Activated T-helper 1 cell treated with anti-CD3 and anti-CD28 coated beads, Interleukin-12 subunit alpha, Interleukin-12 subunit beta, Interleukin-2, Interleukin-4 antibody, amounts not matched to agents 30 ng/mL and 10 ng/mL and 1 ng/mL, durations not matched to agents 14 hours and 24 hours and 36 hours (primary cell): ENCODE results near the gene JMJD1C. TPM values are rescaled to one million over a fixed set of nuclear protein-coding genes. Genes with fewer than 3 reads are reported as not detected.

Source experiments
- DNase-seq: peaks from one replicate; pipeline ENCODE4 v3.0.0; 2021; ENCODE audit warnings: low spot score
- H3K27ac Mint-ChIP-seq: one replicate; pipeline ENCODE4 v1.8.0; 2021; ENCODE audit warnings: mild to moderate bottlenecking, mixed read lengths
- H3K27me3 Mint-ChIP-seq: one replicate; pipeline ENCODE4 v1.8.0; 2022; ENCODE audit warnings: mild to moderate bottlenecking, moderate library complexity, mixed read lengths; ENCODE audit not compliant: insufficient read depth
- H3K36me3 Mint-ChIP-seq: one replicate; pipeline ENCODE4 v1.8.0; 2021; ENCODE audit warnings: low read depth, mixed read lengths
- H3K4me1 Mint-ChIP-seq: one replicate; pipeline ENCODE4 v1.8.0; 2021; ENCODE audit warnings: low read depth, mixed read lengths
- H3K4me3 Mint-ChIP-seq: one replicate; pipeline ENCODE4 v1.8.0; 2021; ENCODE audit warnings: mild to moderate bottlenecking, moderate library complexity, mixed read lengths
- H3K9me3 Mint-ChIP-seq: one replicate; pipeline ENCODE4 v1.8.0; 2021; ENCODE audit warnings: mixed read lengths
- intact Hi-C: fragments of 100-400 bp; cut with micrococcal nuclease; formaldehyde crosslinking; loops from one replicate; pipeline ENCODE4 v1.15.1; 2024
- total RNA-seq: library from RNA; stranded (reverse); gene quantifications from 2 replicates; pipeline ENCODE4 v1.2.3, GENCODE V29; 2022

Gene JMJD1C
- total RNA-seq, 1 donor from 2014 or later = 48.0 TPM

- Mint-ChIP-seq H3K27ac (no peak overlapping the region), H3K4me1 (peaks cover 21% of the 10 kb centered on the region), H3K9me3 (no peaks in the 10 kb centered on the region), H3K36me3 (peaks cover 4% of the 10 kb centered on the region), H3K27me3 (peaks cover 23% of the 10 kb centered on the region), H3K4me3 (no peak overlapping the region)
- intact Hi-C loops = loop anchor here (5.0 to 10.0 kb wide), 4 partner anchors 113 to 296 kb away; no protein-coding TSS in a partner anchor
- DNase-seq = no peak
Measured at GRCh38 chr10:63467841-63468240, 2.1 kb upstream of the JMJD1C start.

DNA sequence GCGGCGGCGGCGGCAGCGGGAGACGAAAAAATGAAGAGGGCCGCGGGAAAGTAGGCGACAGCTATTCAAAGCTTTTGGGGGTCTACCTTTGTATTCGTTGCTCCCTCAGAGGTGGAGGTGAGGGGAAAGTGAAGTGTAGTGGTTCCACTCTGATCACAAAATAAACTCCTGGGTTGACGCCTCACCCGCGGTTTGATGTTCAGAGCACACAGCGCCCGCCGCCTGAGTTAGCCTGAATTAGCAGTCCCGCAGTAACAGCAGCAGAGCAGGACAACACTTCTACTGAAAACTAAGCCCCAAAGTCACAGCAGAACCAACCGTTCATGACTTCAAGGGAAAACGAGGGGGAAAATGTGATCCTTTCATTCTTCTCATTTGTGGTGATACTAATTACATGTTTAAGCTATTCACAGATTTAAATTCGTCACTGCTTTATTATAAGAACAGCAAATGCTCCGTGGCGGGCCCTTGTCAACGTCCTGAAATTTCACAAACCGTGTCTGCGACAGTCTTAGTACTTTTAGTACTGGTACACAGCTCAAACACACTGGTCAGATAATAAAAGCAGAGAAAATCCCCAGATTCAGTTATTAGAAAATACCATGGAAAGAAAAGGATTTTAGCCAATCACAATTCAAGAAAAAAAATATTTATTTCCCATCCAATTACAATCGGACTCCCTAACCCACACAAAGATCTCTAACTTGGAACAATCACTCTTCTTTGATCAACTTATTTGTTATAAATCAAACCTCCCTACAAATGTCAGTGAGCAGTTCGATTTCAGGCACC, 563 bp upstream of the JMJD1C start:
- H3K36me3 Mint-ChIP-seq = peaks cover 4% of the 10 kb centered on the region
- H3K4me1 Mint-ChIP-seq = peaks cover 21% of the 10 kb centered on the region
- H3K9me3 Mint-ChIP-seq = no peaks in the 10 kb centered on the region
- peaks cover 26% of the 10 kb centered on the region for H3K27me3 Mint-ChIP-seq
- intact Hi-C loops = loop anchor here (5.0 to 10.0 kb wide), 4 partner anchors 112 to 294 kb away; no protein-coding TSS in a partner anchor
- H3K4me3 Mint-ChIP-seq = peak overlapping the region; percentile 90
- no peak for DNase-seq
- H3K27ac Mint-ChIP-seq = peak overlapping the region; percentile 68

DNA sequence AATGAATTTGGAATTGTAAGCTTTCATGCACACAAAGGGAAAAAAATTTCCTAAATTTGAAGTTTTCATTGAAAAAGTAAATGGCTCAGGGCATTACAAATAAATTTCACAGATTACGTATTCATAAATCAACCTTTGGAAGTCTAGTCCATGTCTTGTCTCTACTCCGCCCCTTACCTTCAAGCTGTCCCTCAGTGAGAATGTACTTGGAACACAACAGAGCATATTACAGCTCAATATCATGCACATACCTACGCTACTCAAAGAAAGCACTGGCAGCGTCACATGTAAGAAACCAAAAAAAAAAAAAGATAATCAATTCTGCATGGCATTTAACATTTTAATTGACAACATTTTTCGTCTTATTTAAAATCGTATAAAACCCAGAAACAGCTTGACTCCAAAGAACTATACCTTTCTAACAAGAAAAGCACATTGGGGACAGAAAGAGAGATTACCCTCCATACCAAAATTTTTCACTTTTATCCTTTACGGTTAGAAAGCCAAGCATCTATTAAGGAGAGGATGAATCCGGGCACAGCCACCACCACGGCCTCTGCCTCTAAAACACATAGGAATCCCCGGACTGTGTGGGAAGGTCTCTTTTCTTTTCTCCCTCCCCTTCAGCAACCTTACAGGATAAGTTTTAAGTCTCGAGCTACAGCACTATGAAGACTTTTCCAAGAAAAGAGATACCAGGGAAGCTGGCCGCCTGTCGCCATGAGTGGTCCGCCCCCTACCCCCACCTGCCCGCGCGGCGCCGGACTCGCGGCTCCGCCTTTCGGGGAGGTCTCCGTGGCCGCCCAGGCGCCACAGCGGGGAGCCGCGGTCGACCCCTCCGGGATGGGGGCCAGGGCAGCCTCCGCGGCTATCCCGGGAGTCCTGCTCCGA, 1.1 kb downstream of the JMJD1C start:
- no peak for DNase-seq
- Mint-ChIP-seq H3K36me3 (peaks cover 4% of the 10 kb centered on the region), H3K27me3 (peaks cover 28% of the 10 kb centered on the region), H3K4me3 (peak overlapping the region; percentile 90), H3K27ac (no peak overlapping the region), H3K9me3 (no peaks in the 10 kb centered on the region), H3K4me1 (peaks cover 21% of the 10 kb centered on the region)
- intact Hi-C loops = loop anchor here (2.0 to 10.0 kb wide), 7 partner anchors 56 to 292 kb away; partner anchors contain the start of gene REEP3

DNA sequence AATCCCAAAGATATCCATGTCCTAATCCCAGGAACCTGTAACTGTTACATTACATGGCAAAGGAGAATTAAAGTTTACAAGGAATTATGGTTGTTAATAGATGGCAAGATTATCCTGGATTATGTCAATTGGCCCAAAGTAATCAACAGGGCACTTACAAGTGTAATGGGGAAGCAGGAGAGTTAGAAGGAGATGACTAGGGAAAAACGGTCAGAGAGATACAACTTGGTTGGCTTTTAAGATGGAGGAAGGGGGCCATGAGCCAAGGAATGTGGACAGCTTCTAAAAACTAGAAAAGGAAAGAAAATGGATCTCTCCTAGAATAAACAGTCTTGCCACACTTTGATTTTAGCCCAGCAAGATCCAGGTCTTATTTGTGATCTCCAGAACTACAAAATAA, 3.3 kb downstream of the JMJD1C start:
- H3K4me3 Mint-ChIP-seq = no peak overlapping the region
- intact Hi-C loops = loop anchor here (10.0 kb wide), 1 partner anchor 108 kb away; no protein-coding TSS in a partner anchor
- H3K4me1 Mint-ChIP-seq = peaks cover 21% of the 10 kb centered on the region
- H3K27ac Mint-ChIP-seq = no peak overlapping the region
- peaks cover 1% of the 10 kb centered on the region for H3K36me3 Mint-ChIP-seq
- DNase-seq = no peak
- peaks cover 20% of the 10 kb centered on the region for H3K27me3 Mint-ChIP-seq
- H3K9me3 Mint-ChIP-seq = no peaks in the 10 kb centered on the region

DNA sequence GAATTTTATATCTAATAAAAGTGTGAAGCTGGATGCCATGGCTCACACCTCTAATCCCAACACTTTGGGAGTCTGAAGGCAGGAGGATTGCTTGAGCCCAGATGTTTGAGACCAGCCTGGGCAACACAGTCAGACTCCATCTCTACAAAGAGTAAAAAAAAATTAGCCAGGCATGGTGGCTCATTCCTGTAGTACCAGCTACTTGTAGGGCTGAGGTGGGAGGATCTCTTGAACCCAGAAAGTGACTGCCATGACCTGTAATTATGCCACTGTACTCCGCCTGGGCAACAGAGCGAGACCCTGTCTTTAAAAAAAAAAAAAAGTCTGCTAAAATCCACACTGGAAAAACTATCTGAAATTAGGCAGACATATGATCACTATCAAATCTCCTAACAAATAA, 7.6 kb downstream of the JMJD1C start:
- intact Hi-C loops = no loop called here
- Mint-ChIP-seq H3K9me3 (no peaks in the 10 kb centered on the region), H3K27ac (no peak overlapping the region), H3K36me3 (no peaks in the 10 kb centered on the region), H3K4me3 (no peak overlapping the region), H3K27me3 (peaks cover 5% of the 10 kb centered on the region), H3K4me1 (no peaks in the 10 kb centered on the region)
- no peak for DNase-seq

- Mint-ChIP-seq H3K27ac (no peak overlapping the region), H3K36me3 (no peaks in the 10 kb centered on the region), H3K27me3 (peaks cover 5% of the 10 kb centered on the region), H3K4me1 (no peaks in the 10 kb centered on the region), H3K9me3 (peaks cover 2% of the 10 kb centered on the region), H3K4me3 (no peak overlapping the region)
- intact Hi-C loops = no loop called here
- no peak for DNase-seq
Measured at GRCh38 chr10:63457594-63457993, 8.2 kb downstream of the JMJD1C start.

- no peak for DNase-seq
- Mint-ChIP-seq H3K9me3 (peaks cover 4% of the 10 kb centered on the region), H3K27me3 (peaks cover 2% of the 10 kb centered on the region), H3K36me3 (no peaks in the 10 kb centered on the region), H3K4me1 (no peaks in the 10 kb centered on the region), H3K4me3 (no peak overlapping the region), H3K27ac (no peak overlapping the region)
- intact Hi-C loops = no loop called here
Measured at GRCh38 chr10:63456437-63457210, 9.2 kb downstream of the JMJD1C start.

GRCh38 chr10:63455507-63455906, 10.3 kb downstream of the JMJD1C start:
- Mint-ChIP-seq H3K36me3 (no peaks in the 10 kb centered on the region), H3K4me3 (no peak overlapping the region), H3K4me1 (no peaks in the 10 kb centered on the region), H3K27ac (no peak overlapping the region), H3K9me3 (peaks cover 4% of the 10 kb centered on the region), H3K27me3 (no peaks in the 10 kb centered on the region)
- DNase-seq = no peak
- intact Hi-C loops = no loop called here

DNA sequence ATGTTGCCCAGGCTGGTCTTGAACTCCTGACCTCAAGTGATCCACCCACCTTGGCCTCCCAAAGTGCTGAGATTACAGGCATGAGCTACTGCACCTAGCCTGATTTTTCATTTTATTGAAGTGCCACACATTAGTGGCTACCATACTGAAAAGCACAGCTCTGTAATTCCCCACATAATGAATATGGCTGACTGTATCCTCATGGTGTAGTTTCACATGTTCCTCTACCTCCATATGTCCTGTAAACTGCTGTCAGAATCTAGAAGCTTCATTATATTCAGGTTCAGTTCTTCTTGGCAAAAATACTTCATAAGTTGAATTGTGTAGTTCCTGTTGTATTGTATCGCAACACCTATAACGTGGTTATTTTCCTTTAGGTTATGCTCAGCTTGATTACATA, 11.1 kb downstream of the JMJD1C start:
- no peak overlapping the region for H3K27ac Mint-ChIP-seq
- no peaks in the 10 kb centered on the region for H3K4me1 Mint-ChIP-seq
- intact Hi-C loops = no loop called here
- H3K9me3 Mint-ChIP-seq = peaks cover 4% of the 10 kb centered on the region
- H3K27me3 Mint-ChIP-seq = no peaks in the 10 kb centered on the region
- H3K4me3 Mint-ChIP-seq = no peak overlapping the region
- H3K36me3 Mint-ChIP-seq = no peaks in the 10 kb centered on the region
- DNase-seq = no peak

DNA sequence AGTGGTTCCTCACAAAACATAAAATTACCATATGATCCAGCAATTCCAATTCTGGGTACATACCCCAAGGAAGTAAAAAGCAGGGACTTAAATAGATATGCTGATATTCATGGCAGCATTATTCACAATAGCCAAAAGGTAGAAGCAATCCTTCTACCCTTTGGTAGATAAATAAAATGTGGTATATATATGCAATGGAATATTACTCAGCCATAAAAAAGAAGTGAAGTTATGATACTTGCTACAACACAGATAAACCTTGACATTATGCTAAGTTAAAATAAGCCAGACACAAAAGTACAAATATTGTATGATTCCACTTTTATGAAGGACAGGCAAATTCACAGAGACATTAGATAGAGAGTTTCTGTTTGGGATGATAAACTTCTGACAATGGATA, 13.3 kb downstream of the JMJD1C start:
- H3K27me3 Mint-ChIP-seq = no peaks in the 10 kb centered on the region
- H3K4me1 Mint-ChIP-seq = no peaks in the 10 kb centered on the region
- H3K27ac Mint-ChIP-seq = no peak overlapping the region
- no peak for DNase-seq
- H3K4me3 Mint-ChIP-seq = no peak overlapping the region
- H3K36me3 Mint-ChIP-seq = peaks cover 1% of the 10 kb centered on the region
- H3K9me3 Mint-ChIP-seq = peaks cover 4% of the 10 kb centered on the region
- intact Hi-C loops = no loop called here

- no peak overlapping the region for H3K27ac Mint-ChIP-seq
- peaks cover 7% of the 10 kb centered on the region for H3K36me3 Mint-ChIP-seq
Measured at GRCh38 chr10:63446716-63447440, 18.9 kb downstream of the JMJD1C start.

GRCh38 chr10:63441404-63441803, 24.4 kb downstream of the JMJD1C start:
- DNase-seq = no peak
- H3K9me3 Mint-ChIP-seq = no peaks in the 10 kb centered on the region
- H3K4me3 Mint-ChIP-seq = no peak overlapping the region
- H3K4me1 Mint-ChIP-seq = no peaks in the 10 kb centered on the region
- peaks cover 6% of the 10 kb centered on the region for H3K36me3 Mint-ChIP-seq
- H3K27ac Mint-ChIP-seq = no peak overlapping the region
- H3K27me3 Mint-ChIP-seq = no peaks in the 10 kb centered on the region
- intact Hi-C loops = no loop called here

More at GRCh38 chr10:63446716-63447440, 18.9 kb downstream of the JMJD1C start:
- Mint-ChIP-seq H3K9me3 (no peaks in the 10 kb centered on the region), H3K4me1 (no peaks in the 10 kb centered on the region), H3K4me3 (no peak overlapping the region), H3K27me3 (no peaks in the 10 kb centered on the region)
- intact Hi-C loops = no loop called here
- DNase-seq = no peak
